Measurements from ENCODE around the gene CKB.
A peak's percentile ranks its signal among the peaks of the same experiment; 100 is the strongest.

Gene CKB

DNA sequence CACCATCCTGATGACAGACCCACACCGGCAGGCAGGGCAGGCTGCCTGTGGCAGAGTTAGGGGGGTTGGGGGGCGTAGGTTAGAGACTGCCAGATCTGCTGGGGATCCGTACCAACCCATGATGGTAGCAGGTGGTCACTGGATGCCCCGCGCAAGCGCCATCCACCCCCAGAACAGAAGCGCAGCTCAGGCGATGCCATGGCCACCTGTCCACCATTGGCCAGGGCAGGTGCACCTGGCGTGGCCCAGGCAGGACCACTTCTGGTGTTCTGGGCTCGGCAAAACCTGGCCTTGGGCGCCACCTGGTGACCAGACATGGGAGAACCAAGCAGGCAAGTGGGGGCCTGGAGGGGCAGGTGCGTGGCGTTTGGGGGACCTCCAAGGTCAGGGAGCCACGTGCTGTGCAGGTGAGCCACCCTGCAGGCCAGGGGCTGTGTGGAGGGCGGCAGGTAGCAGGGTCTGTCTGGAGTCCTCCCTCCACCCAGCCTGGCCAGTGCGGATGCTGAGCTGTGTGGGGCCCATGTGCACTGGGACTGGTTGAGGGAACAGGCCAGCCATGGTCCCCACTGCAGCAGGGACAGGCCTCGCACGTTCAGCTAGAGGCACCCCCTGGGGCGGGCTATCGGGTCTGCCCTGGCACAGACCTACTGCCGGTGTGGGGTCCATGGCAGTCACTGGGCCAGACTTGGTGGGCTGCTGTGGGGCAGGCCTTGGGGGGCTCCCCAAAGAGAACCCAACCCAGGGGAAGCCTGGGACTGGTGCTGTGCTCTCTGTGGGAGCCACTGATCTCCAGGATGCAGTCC, 24.2 kb upstream of the CKB start:
- Histone ChIP-seq H3K4me2 (ENCODE audit: low read depth, low read length) (no peak overlapping the region), H3K4me1 (ENCODE audit: low read length) (no peaks in the 10 kb centered on the region), H3K27me3 (replicated peaks; ENCODE audit: insufficient read depth, low read length) (no peaks in the 10 kb centered on the region)

DNA sequence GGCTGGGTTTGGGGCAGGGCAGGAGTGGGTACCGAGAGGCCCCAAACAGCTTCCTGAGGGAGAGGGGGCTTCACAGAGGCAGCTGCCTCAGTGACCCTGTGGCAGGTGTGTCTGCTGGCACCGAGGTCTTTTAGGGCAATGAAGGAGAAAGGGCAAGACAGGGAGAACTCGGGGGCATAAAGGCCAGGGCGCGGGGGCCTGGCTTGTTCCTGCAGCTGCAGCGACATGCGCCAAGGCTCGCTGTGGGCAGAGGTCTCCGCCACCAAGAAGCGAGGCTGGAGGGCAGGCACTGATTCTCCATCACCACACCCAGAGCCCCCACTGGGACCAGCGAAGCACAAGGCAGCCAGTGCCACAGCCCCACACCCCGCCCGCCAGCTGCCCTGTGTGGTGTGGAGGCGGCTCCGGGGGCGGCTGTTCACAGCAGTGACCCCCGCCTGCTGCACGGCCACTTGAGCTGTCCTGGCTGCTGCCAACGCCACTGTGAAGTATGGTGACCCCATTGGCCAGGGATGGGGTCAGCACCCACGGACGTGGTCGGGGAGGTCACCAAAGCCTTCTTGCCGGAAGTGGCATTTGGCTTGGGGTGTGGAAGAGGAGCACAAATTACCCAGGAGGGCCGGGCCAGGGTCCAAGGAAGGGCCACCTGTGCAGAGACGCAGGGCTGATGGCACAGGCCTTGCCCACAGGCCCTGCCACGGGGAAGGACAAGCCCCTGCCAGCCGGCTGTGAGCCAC, 23.5 kb upstream of the CKB start:
- no peak for DNase-seq
- no peaks in the 10 kb centered on the region for H3K9me3 ChIP-seq (replicated peaks; ENCODE audit: insufficient read depth, low read length)
- H2AFZ ChIP-seq (ENCODE audit: low read length) = no peak overlapping the region
- no peak overlapping the region for H3K27ac ChIP-seq (ENCODE audit: low read length)
- H4K20me1 ChIP-seq (ENCODE audit: insufficient read depth, low read length) = no peaks in the 10 kb centered on the region
- H3K27me3 ChIP-seq (replicated peaks; ENCODE audit: insufficient read depth, low read length) = no peaks in the 10 kb centered on the region
- no peaks in the 10 kb centered on the region for H3K36me3 ChIP-seq (replicated peaks; ENCODE audit: insufficient read depth, low read length)
- H3K79me2 ChIP-seq (ENCODE audit: low read length) = no peaks in the 10 kb centered on the region
- no peak overlapping the region for H3K4me2 ChIP-seq (ENCODE audit: low read depth, low read length)
- no peak overlapping the region for H3K4me3 ChIP-seq (ENCODE audit: low read length)
- no peaks in the 10 kb centered on the region for H3F3A ChIP-seq (ENCODE audit: insufficient read depth, low read length)
- TF ChIP-seq EZH2 (optimal IDR thresholded peaks at IDR 0.05; ENCODE audit: low read depth, low read length) (no peak), EZH2phosphoT487 (IDR thresholded peaks at IDR 0.05; ENCODE audit: low read length) (no peak)
- TF ChIP-seq, protein P1, sequence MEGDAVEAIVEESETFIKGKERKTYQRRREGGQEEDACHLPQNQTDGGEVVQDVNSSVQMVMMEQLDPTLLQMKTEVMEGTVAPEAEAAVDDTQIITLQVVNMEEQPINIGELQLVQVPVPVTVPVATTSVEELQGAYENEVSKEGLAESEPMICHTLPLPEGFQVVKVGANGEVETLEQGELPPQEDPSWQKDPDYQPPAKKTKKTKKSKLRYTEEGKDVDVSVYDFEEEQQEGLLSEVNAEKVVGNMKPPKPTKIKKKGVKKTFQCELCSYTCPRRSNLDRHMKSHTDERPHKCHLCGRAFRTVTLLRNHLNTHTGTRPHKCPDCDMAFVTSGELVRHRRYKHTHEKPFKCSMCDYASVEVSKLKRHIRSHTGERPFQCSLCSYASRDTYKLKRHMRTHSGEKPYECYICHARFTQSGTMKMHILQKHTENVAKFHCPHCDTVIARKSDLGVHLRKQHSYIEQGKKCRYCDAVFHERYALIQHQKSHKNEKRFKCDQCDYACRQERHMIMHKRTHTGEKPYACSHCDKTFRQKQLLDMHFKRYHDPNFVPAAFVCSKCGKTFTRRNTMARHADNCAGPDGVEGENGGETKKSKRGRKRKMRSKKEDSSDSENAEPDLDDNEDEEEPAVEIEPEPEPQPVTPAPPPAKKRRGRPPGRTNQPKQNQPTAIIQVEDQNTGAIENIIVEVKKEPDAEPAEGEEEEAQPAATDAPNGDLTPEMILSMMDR (IDR thresholded peaks at IDR 0.05; ENCODE audit: low read length) = no peak
- H3K9me2 ChIP-seq (replicated peaks; ENCODE audit: insufficient read depth, low read length) = no peaks in the 10 kb centered on the region
- no peak overlapping the region for H3K9ac ChIP-seq (ENCODE audit: low read length)
- no peaks in the 10 kb centered on the region for H3K4me1 ChIP-seq (ENCODE audit: low read length)

More for the DNA sequence above, 24.2 kb upstream of the CKB start:
- no peaks in the 10 kb centered on the region for H3F3A ChIP-seq (ENCODE audit: insufficient read depth, low read length)
- no peaks in the 10 kb centered on the region for H3K9me3 ChIP-seq (replicated peaks; ENCODE audit: insufficient read depth, low read length)
- no peaks in the 10 kb centered on the region for H3K9me2 ChIP-seq (replicated peaks; ENCODE audit: insufficient read depth, low read length)
- H3K79me2 ChIP-seq (ENCODE audit: low read length) = no peaks in the 10 kb centered on the region
- peak; percentile 40 for DNase-seq
- no peak overlapping the region for H2AFZ ChIP-seq (ENCODE audit: low read length)
- H3K36me3 ChIP-seq (replicated peaks; ENCODE audit: insufficient read depth, low read length) = no peaks in the 10 kb centered on the region
- no peaks in the 10 kb centered on the region for H4K20me1 ChIP-seq (ENCODE audit: insufficient read depth, low read length)
- no peak overlapping the region for H3K4me3 ChIP-seq (ENCODE audit: low read length)
- no peak for TF ChIP-seq EZH2phosphoT487 (IDR thresholded peaks at IDR 0.05; ENCODE audit: low read length)
- TF ChIP-seq, protein P1 (IDR thresholded peaks at IDR 0.05; ENCODE audit: low read length) = peak; percentile 61
- no peak overlapping the region for H3K27ac ChIP-seq (ENCODE audit: low read length)
- H3K9ac ChIP-seq (ENCODE audit: low read length) = no peak overlapping the region

DNA sequence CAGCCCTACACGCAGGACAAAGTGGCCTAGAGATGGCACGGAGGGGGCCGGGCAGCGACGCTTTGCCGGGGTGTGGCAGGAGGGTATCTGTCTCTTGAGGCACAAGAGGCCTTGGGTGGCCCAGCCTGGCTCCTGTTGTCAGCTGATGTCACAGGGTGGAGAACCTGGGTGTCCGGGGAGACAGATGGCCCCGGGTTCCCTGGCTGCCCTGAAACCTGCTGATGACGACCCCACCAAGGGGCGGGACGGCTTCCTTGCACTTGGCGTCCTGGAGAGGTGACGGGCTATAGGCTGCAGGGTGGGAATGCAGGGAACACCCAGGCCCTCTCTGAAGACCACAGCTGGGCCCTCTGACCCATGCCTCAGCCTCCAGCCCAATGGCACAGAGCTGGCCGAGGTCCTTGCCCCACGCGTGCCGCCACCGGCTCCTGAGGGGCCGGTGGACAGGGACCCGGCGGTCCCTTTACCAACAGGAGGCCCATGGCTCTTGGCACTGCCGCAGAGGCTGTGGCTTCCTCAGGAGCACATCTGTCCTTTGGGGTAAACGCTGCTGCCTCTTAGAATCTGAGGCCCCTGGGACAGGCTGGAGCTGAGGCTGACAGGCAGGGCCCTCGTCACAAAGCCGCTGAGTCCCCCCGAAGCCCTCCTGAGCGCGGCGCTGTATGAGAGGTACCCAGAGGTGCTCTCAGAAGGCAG, 22.7 kb upstream of the CKB start:
- no peak overlapping the region for H3K4me3 ChIP-seq (ENCODE audit: low read length)
- H4K20me1 ChIP-seq (ENCODE audit: insufficient read depth, low read length) = no peaks in the 10 kb centered on the region
- H3K27ac ChIP-seq (ENCODE audit: low read length) = no peak overlapping the region
- no peaks in the 10 kb centered on the region for H3K27me3 ChIP-seq (replicated peaks; ENCODE audit: insufficient read depth, low read length)
- no peak for DNase-seq
- H3K9ac ChIP-seq (ENCODE audit: low read length) = no peak overlapping the region
- H3F3A ChIP-seq (ENCODE audit: insufficient read depth, low read length) = no peaks in the 10 kb centered on the region
- H3K79me2 ChIP-seq (ENCODE audit: low read length) = no peaks in the 10 kb centered on the region
- no peak overlapping the region for H2AFZ ChIP-seq (ENCODE audit: low read length)
- no peaks in the 10 kb centered on the region for H3K36me3 ChIP-seq (replicated peaks; ENCODE audit: insufficient read depth, low read length)
- TF ChIP-seq EZH2 (optimal IDR thresholded peaks at IDR 0.05; ENCODE audit: low read depth, low read length) (no peak), EZH2phosphoT487 (IDR thresholded peaks at IDR 0.05; ENCODE audit: low read length) (no peak)
- TF ChIP-seq, protein P1 (IDR thresholded peaks at IDR 0.05; ENCODE audit: low read length) = no peak
- no peak overlapping the region for H3K4me2 ChIP-seq (ENCODE audit: low read depth, low read length)
- H3K9me3 ChIP-seq (replicated peaks; ENCODE audit: insufficient read depth, low read length) = no peaks in the 10 kb centered on the region
- no peaks in the 10 kb centered on the region for H3K9me2 ChIP-seq (replicated peaks; ENCODE audit: insufficient read depth, low read length)
- no peaks in the 10 kb centered on the region for H3K4me1 ChIP-seq (ENCODE audit: low read length)

All from MM.1S (cell line).